B cell (primary cell): ENCODE results near the gene HTRA2. TPM values are rescaled to one million over a fixed set of nuclear protein-coding genes. Genes with fewer than 3 reads are reported as not detected.

Source experiments
- ATAC-seq: fragments of 200-7000 bp; cut with Tn5 transposase; one replicate; pipeline ENCODE4 v1.10.0; 2021; ENCODE audit warnings: low read depth, mild to moderate bottlenecking, moderate number of reproducible peaks, moderate library complexity
- CTCF ChIA-PET: fragments of 350-600 bp; sonication (Branson Sonifier 250); formaldehyde crosslinking; loops from one replicate; lab custom pipeline; 2021; ENCODE audit warnings: antibody characterized with exemption, inconsistent platforms; lab: Charles Lee
- POLR2A ChIA-PET: fragments of 350-600 bp; sonication (Branson Sonifier 250); formaldehyde crosslinking; loops from one replicate; lab custom pipeline; 2021; ENCODE audit warnings: antibody characterized with exemption; lab: Charles Lee
- DNase-seq: peaks from one replicate; pipeline ENCODE4 v3.0.0; 2013
- H2AFZ ChIP-seq: 2 replicates; pipeline ENCODE4 v1.6.1; 2012; ENCODE audit warnings: mild to moderate bottlenecking, low read depth, low read length; ENCODE audit not compliant: insufficient read depth, poor library complexity, severe bottlenecking
- H3K27ac ChIP-seq, 2 donors: 1 replicate in 1 of 2; 2 replicates in 1 of 2; pipeline ENCODE4 v1.5.1; 2012 to 2013; ENCODE audit warnings: low read length in 2 of 2, mild to moderate bottlenecking in 2 of 2, moderate library complexity in 1 of 2
- H3K27me3 ChIP-seq, 4 experiments: fragments of 200-600 bp in 1 of 4; sonication (generic) in 1 of 4; replicated peaks in 1 of 4; 1 replicate in 2 of 4; 2 replicates in 2 of 4; pipeline versions ENCODE4 v1.6.1 to v1.7.0; 2013 to 2016; ENCODE audit warnings: low read length in 3 of 4, mild to moderate bottlenecking in 2 of 4, mixed read lengths in 1 of 4, moderate library complexity in 1 of 4; ENCODE audit not compliant: insufficient read depth in 4 of 4, control insufficient read depth in 3 of 4; ENCODE audit errors: control extremely low read depth in 1 of 4
- H3K36me3 ChIP-seq, 2 experiments: replicated peaks in 1 of 2; 1 replicate in 1 of 2; 2 replicates in 1 of 2; pipeline versions ENCODE4 v1.6.1 to v1.7.1; 2013; ENCODE audit warnings: low read length in 1 of 2; ENCODE audit not compliant: insufficient read depth in 2 of 2, control insufficient read depth in 1 of 2; ENCODE audit errors: control extremely low read depth in 1 of 2, extremely low read depth in 1 of 2
- H3K4me1 ChIP-seq, 2 donors: fragments of 200-600 bp in 1 of 2; sonication (generic) in 1 of 2; 1 replicate in 1 of 2; 2 replicates in 1 of 2; pipeline versions ENCODE4 v1.5.1 to v1.6.1; 2013 to 2017; ENCODE audit warnings: low read length in 2 of 2; ENCODE audit not compliant: control insufficient read depth in 2 of 2, insufficient read depth in 2 of 2
- H3K4me2 ChIP-seq: replicated peaks from 2 replicates; pipeline ENCODE3; 2012; ENCODE audit warnings: mild to moderate bottlenecking, low read depth, low read length; ENCODE audit not compliant: poor library complexity, severe bottlenecking
- H3K4me3 ChIP-seq, 5 experiments: fragments of 200-600 bp in 1 of 5; sonication (generic) in 1 of 5; 1 replicate in 3 of 5; 2 replicates in 2 of 5; pipeline versions ENCODE4 v1.5.1 to v1.7.0; 2011 to 2016; ENCODE audit warnings: low read length in 4 of 5, mild to moderate bottlenecking in 4 of 5, low read depth in 2 of 5, control low read depth in 1 of 5, moderate library complexity in 1 of 5; ENCODE audit not compliant: insufficient read depth in 1 of 5; ENCODE audit errors: control extremely low read depth in 1 of 5, extremely low read depth in 1 of 5
- H3K79me2 ChIP-seq: fragments of 200-600 bp; sonication (generic); one replicate; pipeline ENCODE4 v1.6.0; 2016; ENCODE audit warnings: low read length; ENCODE audit not compliant: control insufficient read depth, insufficient read depth
- H3K9ac ChIP-seq: fragments of 200-600 bp; sonication (generic); 2 replicates; pipeline ENCODE4 v1.6.1; 2017; ENCODE audit warnings: mild to moderate bottlenecking, low read length, moderate library complexity
- H3K9me3 ChIP-seq, 3 donors: one replicate each; pipeline versions ENCODE4 v1.6.1 to v1.7.1; 2013; ENCODE audit warnings: low read length in 2 of 3; ENCODE audit not compliant: control insufficient read depth in 2 of 3, insufficient read depth in 1 of 3; ENCODE audit errors: control extremely low read depth in 1 of 3
- H4K20me1 ChIP-seq: 2 replicates; pipeline ENCODE4 v1.6.0; 2012; ENCODE audit warnings: mild to moderate bottlenecking, low read length; ENCODE audit not compliant: insufficient read depth, control insufficient read depth, poor library complexity, severe bottlenecking
- H3K27ac Mint-ChIP-seq: one replicate; pipeline ENCODE4 v1.8.0; 2021; ENCODE audit warnings: mixed read lengths
- H3K27me3 Mint-ChIP-seq: one replicate; pipeline ENCODE4 v1.8.0; 2021; ENCODE audit warnings: mixed read lengths
- H3K4me1 Mint-ChIP-seq: one replicate; pipeline ENCODE4 v1.8.0; 2021; ENCODE audit warnings: mixed read lengths
- H3K4me3 Mint-ChIP-seq: one replicate; pipeline ENCODE4 v1.8.0; 2021; ENCODE audit warnings: mixed read lengths
- H3K9me3 Mint-ChIP-seq: one replicate; pipeline ENCODE4 v1.8.0; 2022; ENCODE audit warnings: mixed read lengths; ENCODE audit not compliant: insufficient read depth
- CTCF ChIP-seq: fragments of 200-600 bp; IDR thresholded peaks from one replicate; pipeline ENCODE4 v1.8.0; 2022; ENCODE audit warnings: antibody characterized with exemption, mild to moderate bottlenecking
- EZH2 ChIP-seq: IDR thresholded peaks from 2 replicates; pipeline ENCODE4 v1.6.1; 2012; ENCODE audit warnings: borderline replicate concordance, low read depth, mild to moderate bottlenecking, moderate library complexity, low read length; ENCODE audit not compliant: insufficient read depth, poor library complexity, severe bottlenecking
- WGBS: methylation state at CpG from one replicate; pipeline ENCODE4 v1.1.5; 2013; ENCODE audit warnings: missing lambda C conversion rate; ENCODE audit not compliant: insufficient coverage; 5-methylcytosine and 5-hydroxymethylcytosine counted together
- intact Hi-C: fragments of 100-400 bp; cut with micrococcal nuclease; formaldehyde crosslinking; loops from one replicate; pipeline ENCODE4 v1.10.0; 2022
- polyA plus RNA-seq: library from polyadenylated mRNA; depleted of rRNA; stranded (reverse); fragments of >200 nt; gene quantifications from 2 replicates; pipeline ENCODE4 v1.2.3, GENCODE V29; 2012
- total RNA-seq, 2 donors: library from RNA; stranded (reverse); fragments of 120-200 nt in 1 of 2; gene quantifications; 1 replicate in 1 of 2; 2 replicates in 1 of 2; pipeline versions ENCODE4 v1.2.3 to v1.2.4, GENCODE V29; 2013 to 2022

HTRA2 gene
- total and polyA plus RNA-seq, 2 donors (not counting 1 experiment from before 2014, with no cell fraction given), result 52.8 to 111 TPM

- TF ChIP-seq EZH2 (no peak), CTCF (no peak)
- H3K4me3 ChIP-seq, result peak overlapping the region in 2 of 5 experiments; percentile 73 to 99
- intact Hi-C loops, result loop anchor here (10.0 kb wide), 1 partner anchor 158 kb away; no protein-coding TSS in a partner anchor
- peak overlapping the region in 1 of 2 donors; percentile 76 for H3K27ac ChIP-seq
- Mint-ChIP-seq H3K27me3 (peaks cover 4% of the 10 kb centered on the region), H3K27ac (peak overlapping the region; percentile 83), H3K4me1 (peaks cover 28% of the 10 kb centered on the region), H3K9me3 (no peaks in the 10 kb centered on the region), H3K4me3 (peak overlapping the region; percentile 72)
- peaks cover 15% of the 10 kb centered on the region for H4K20me1 ChIP-seq
- peak overlapping the region; percentile 97 for H2AFZ ChIP-seq
- peak overlapping the region; percentile 96 for H3K9ac ChIP-seq
- peak overlapping the region; percentile 97 for H3K4me2 ChIP-seq
- ChIA-PET CTCF (interaction anchor here (1.5 kb wide), 1 partner anchor 47 kb away, joined by 4 read pairs; no protein-coding TSS in a partner anchor), POLR2A (interaction anchor here (1.0 kb wide), 1 partner anchor 22 kb away, joined by 4 read pairs; no protein-coding TSS in a partner anchor)
- peaks cover 11% of the 10 kb centered on the region for H3K79me2 ChIP-seq
- ATAC-seq (no peak), DNase-seq (peak; percentile 35)
- no peaks in the 10 kb centered on the region for H3K9me3 ChIP-seq
- H3K27me3 ChIP-seq, result peaks cover 0 to 22% (median 13%) of the 10 kb centered on the region in 4 experiments
- H3K36me3 ChIP-seq, result peaks cover 0 to 15% of the 10 kb centered on the region in 2 experiments
- peaks cover 23 to 45% of the 10 kb centered on the region in 2 donors for H3K4me1 ChIP-seq
- WGBS, result 90% methylated on average over 24 of the region's 27 CpGs
These were observed 23.4 kb downstream of the HTRA2 start for GRCh38 chr2:74552914-74553811.
